ENCODE results near the gene ZNF649. TPM values are rescaled to one million over a fixed set of nuclear protein-coding genes. Genes with fewer than 3 reads are reported as not detected.

Gene ZNF649
- total RNA-seq = 7.2 and 7.8 TPM in 2 replicates

GRCh38 chr19:51904331-51905165 is at the start of gene ZNF649:
Gene ZNF649 (minus strand): TSS chr19:51905017. CDS start chr19:51900107, 4,910 bp downstream.

GRCh38 chr19:51926784-51927741 is 22.2 kb upstream of the ZNF649 start, which contains the start of gene ZNF613:
Gene ZNF613 (plus strand): TSS chr19:51927472. CDS start chr19:51936221, 8,749 bp downstream.

GRCh38 chr19:51887522-51888498 is 17.0 kb downstream of the ZNF649 start, which contains the start of gene ZNF577:
Gene ZNF577 (minus strand): TSS chr19:51887951. CDS start chr19:51880382, 7,569 bp downstream.

Other genes with a start within 250 kb of the ZNF649 start
- gene SPACA6, start 211.7 kb downstream of the ZNF649 start, total RNA-seq = 9.1 and 13.4 TPM in 2 replicates
- 0.32 TPM in 1 of 2 replicates, not detected in the other for gene HAS1, start 181.0 kb downstream of the ZNF649 start, total RNA-seq
- 0.61 TPM in 1 of 2 replicates, not detected in the other for gene FPR1, start 153.1 kb downstream of the ZNF649 start, total RNA-seq
- gene FPR2, start 143.8 kb downstream of the ZNF649 start, total RNA-seq = not detected in 2 replicates
- gene FPR3, start 109.9 kb downstream of the ZNF649 start, total RNA-seq = not detected in 2 replicates
- 5.2 and 6.8 TPM in 2 replicates for gene ZNF577, start 17.1 kb downstream of the ZNF649 start, total RNA-seq
- gene ZNF613, start 22.5 kb upstream of the ZNF649 start, total RNA-seq = 7.1 and 11.1 TPM in 2 replicates
- 14.1 and 14.5 TPM in 2 replicates for gene ZNF350, start 81.8 kb upstream of the ZNF649 start, total RNA-seq
- gene ZNF615, start 103.2 kb upstream of the ZNF649 start, total RNA-seq = 11.8 and 12.1 TPM in 2 replicates
- gene ZNF614, start 123.4 kb upstream of the ZNF649 start, total RNA-seq = 13.4 and 16.6 TPM in 2 replicates
- 10.9 and 11.1 TPM in 2 replicates for gene ZNF432, start 143.8 kb upstream of the ZNF649 start, total RNA-seq
- gene ZNF841, start 190.7 kb upstream of the ZNF649 start, total RNA-seq = 38.1 and 41.0 TPM in 2 replicates
- 5.8 and 7.0 TPM in 2 replicates for gene ZNF616, start 234.9 kb upstream of the ZNF649 start, total RNA-seq

All from hair follicle dermal papilla cell (primary cell).